ENCODE data around the gene CCDC88B. TPM values are rescaled to one million over a fixed set of nuclear protein-coding genes. Genes with fewer than 3 reads are reported as not detected.

The CCDC88B gene
- total and polyA plus RNA-seq, 2 experiments from 2014 or later, result 6.8 to 12.1 TPM

DNA sequence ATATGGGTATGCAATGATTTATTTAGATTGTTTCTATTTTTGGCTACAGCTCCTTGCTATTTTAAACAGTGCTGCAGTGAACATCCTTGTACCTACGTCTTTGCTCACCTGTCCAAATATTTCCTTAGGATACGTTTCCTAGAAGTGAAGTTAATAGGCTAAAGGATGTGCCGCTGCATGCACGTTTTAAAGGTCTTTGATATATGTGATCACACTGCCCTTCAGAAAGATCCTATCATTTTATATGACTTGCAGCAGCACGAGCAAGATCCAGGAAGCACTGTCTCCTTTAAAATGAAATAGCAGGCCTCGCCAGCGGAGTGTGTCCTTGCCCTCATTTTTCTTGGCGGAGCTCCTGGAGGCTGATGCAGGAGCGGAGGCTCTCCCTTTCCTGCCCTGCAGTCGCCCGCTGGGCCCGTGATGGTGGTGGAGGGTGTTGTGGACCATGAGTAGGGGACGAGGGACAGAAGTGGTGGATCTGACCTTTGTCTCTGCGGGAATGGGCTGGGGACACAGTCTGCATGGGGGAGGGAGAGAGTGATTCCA, 38.4 kb downstream of the CCDC88B start:
- TF ChIP-seq ZNF331 (CRISPR knock-in tag; IDR thresholded peaks at IDR 0.05; ENCODE audit: low read depth) (no peak), STAT1 (IDR thresholded peaks at IDR 0.05; ENCODE audit: unreplicated experiment) (no peak), JUNB (IDR thresholded peaks at IDR 0.05; ENCODE audit: unreplicated experiment) (no peak), EZH2phosphoT487 (IDR thresholded peaks at IDR 0.05; ENCODE audit: unreplicated experiment) (no peak), ZNF114 (CRISPR knock-in tag; IDR thresholded peaks at IDR 0.05) (no peak), POLR2AphosphoS5 (IDR thresholded peaks at IDR 0.05; ENCODE audit: low read depth) (no peak), NANOG (IDR thresholded peaks at IDR 0.05; ENCODE audit: borderline replicate concordance) (no peak)
- TF ChIP-seq, protein P1, sequence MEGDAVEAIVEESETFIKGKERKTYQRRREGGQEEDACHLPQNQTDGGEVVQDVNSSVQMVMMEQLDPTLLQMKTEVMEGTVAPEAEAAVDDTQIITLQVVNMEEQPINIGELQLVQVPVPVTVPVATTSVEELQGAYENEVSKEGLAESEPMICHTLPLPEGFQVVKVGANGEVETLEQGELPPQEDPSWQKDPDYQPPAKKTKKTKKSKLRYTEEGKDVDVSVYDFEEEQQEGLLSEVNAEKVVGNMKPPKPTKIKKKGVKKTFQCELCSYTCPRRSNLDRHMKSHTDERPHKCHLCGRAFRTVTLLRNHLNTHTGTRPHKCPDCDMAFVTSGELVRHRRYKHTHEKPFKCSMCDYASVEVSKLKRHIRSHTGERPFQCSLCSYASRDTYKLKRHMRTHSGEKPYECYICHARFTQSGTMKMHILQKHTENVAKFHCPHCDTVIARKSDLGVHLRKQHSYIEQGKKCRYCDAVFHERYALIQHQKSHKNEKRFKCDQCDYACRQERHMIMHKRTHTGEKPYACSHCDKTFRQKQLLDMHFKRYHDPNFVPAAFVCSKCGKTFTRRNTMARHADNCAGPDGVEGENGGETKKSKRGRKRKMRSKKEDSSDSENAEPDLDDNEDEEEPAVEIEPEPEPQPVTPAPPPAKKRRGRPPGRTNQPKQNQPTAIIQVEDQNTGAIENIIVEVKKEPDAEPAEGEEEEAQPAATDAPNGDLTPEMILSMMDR (conservative IDR thresholded peaks at IDR 0.05; ENCODE audit: low read depth in 2 of 2), result no peak
- TF ChIP-seq, protein P2, sequence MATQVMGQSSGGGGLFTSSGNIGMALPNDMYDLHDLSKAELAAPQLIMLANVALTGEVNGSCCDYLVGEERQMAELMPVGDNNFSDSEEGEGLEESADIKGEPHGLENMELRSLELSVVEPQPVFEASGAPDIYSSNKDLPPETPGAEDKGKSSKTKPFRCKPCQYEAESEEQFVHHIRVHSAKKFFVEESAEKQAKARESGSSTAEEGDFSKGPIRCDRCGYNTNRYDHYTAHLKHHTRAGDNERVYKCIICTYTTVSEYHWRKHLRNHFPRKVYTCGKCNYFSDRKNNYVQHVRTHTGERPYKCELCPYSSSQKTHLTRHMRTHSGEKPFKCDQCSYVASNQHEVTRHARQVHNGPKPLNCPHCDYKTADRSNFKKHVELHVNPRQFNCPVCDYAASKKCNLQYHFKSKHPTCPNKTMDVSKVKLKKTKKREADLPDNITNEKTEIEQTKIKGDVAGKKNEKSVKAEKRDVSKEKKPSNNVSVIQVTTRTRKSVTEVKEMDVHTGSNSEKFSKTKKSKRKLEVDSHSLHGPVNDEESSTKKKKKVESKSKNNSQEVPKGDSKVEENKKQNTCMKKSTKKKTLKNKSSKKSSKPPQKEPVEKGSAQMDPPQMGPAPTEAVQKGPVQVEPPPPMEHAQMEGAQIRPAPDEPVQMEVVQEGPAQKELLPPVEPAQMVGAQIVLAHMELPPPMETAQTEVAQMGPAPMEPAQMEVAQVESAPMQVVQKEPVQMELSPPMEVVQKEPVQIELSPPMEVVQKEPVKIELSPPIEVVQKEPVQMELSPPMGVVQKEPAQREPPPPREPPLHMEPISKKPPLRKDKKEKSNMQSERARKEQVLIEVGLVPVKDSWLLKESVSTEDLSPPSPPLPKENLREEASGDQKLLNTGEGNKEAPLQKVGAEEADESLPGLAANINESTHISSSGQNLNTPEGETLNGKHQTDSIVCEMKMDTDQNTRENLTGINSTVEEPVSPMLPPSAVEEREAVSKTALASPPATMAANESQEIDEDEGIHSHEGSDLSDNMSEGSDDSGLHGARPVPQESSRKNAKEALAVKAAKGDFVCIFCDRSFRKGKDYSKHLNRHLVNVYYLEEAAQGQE (IDR thresholded peaks at IDR 0.05; ENCODE audit: unreplicated experiment), result no peak
- TF ChIP-seq, protein P3, sequence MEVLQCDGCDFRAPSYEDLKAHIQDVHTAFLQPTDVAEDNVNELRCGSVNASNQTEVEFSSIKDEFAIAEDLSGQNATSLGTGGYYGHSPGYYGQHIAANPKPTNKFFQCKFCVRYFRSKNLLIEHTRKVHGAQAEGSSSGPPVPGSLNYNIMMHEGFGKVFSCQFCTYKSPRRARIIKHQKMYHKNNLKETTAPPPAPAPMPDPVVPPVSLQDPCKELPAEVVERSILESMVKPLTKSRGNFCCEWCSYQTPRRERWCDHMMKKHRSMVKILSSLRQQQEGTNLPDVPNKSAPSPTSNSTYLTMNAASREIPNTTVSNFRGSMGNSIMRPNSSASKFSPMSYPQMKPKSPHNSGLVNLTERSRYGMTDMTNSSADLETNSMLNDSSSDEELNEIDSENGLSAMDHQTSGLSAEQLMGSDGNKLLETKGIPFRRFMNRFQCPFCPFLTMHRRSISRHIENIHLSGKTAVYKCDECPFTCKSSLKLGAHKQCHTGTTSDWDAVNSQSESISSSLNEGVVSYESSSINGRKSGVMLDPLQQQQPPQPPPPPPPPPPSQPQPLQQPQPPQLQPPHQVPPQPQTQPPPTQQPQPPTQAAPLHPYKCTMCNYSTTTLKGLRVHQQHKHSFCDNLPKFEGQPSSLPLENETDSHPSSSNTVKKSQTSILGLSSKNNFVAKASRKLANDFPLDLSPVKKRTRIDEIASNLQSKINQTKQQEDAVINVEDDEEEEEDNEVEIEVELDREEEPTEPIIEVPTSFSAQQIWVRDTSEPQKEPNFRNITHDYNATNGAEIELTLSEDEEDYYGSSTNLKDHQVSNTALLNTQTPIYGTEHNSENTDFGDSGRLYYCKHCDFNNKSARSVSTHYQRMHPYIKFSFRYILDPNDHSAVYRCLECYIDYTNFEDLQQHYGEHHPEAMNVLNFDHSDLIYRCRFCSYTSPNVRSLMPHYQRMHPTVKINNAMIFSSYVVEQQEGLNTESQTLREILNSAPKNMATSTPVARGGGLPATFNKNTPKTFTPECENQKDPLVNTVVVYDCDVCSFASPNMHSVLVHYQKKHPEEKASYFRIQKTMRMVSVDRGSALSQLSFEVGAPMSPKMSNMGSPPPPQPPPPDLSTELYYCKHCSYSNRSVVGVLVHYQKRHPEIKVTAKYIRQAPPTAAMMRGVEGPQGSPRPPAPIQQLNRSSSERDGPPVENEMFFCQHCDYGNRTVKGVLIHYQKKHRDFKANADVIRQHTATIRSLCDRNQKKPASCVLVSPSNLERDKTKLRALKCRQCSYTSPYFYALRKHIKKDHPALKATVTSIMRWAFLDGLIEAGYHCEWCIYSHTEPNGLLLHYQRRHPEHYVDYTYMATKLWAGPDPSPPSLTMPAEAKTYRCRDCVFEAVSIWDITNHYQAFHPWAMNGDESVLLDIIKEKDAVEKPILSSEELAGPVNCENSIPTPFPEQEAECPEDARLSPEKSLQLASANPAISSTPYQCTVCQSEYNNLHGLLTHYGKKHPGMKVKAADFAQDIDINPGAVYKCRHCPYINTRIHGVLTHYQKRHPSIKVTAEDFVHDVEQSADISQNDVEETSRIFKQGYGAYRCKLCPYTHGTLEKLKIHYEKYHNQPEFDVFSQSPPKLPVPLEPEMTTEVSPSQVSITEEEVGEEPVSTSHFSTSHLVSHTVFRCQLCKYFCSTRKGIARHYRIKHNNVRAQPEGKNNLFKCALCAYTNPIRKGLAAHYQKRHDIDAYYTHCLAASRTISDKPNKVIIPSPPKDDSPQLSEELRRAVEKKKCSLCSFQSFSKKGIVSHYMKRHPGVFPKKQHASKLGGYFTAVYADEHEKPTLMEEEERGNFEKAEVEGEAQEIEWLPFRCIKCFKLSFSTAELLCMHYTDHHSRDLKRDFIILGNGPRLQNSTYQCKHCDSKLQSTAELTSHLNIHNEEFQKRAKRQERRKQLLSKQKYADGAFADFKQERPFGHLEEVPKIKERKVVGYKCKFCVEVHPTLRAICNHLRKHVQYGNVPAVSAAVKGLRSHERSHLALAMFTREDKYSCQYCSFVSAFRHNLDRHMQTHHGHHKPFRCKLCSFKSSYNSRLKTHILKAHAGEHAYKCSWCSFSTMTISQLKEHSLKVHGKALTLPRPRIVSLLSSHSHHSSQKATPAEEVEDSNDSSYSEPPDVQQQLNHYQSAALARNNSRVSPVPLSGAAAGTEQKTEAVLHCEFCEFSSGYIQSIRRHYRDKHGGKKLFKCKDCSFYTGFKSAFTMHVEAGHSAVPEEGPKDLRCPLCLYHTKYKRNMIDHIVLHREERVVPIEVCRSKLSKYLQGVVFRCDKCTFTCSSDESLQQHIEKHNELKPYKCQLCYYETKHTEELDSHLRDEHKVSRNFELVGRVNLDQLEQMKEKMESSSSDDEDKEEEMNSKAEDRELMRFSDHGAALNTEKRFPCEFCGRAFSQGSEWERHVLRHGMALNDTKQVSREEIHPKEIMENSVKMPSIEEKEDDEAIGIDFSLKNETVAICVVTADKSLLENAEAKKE (CRISPR knock-in tag; IDR thresholded peaks at IDR 0.05), result no peak
- Mint-ChIP-seq H3K4me1 (peaks cover 4% of the 10 kb centered on the region; the same call in 2 of the 3 replicates), H3K9me3 (no peaks in the 10 kb centered on the region), H3K36me3 (ENCODE audit: low read depth) (no peaks in the 10 kb centered on the region), H3K27me3 (ENCODE audit: insufficient read depth, low read depth, poor library complexity) (peaks cover 6% of the 10 kb centered on the region), H3K27ac (no peak overlapping the region), H3K4me3 (no peak overlapping the region)
- DNase-seq (ENCODE audit: low spot score) (no peak), ATAC-seq (no peak)
- H3K4me3 ChIP-seq, result no peak overlapping the region
- H3K4me1 ChIP-seq (ENCODE audit: insufficient read depth), result peaks cover 5% of the 10 kb centered on the region
- peaks cover 14% of the 10 kb centered on the region for H3F3A ChIP-seq (replicated peaks; ENCODE audit: low read depth)
- no peaks in the 10 kb centered on the region for H3K79me2 ChIP-seq (replicated peaks; ENCODE audit: insufficient read depth)
- H3K36me3 ChIP-seq (ENCODE audit: insufficient read depth), result no peaks in the 10 kb centered on the region
- H3K4me2 ChIP-seq, result no peak overlapping the region
- H2AFZ ChIP-seq, result no peak overlapping the region
- no peak overlapping the region for H3K27ac ChIP-seq (ENCODE audit: low read depth)
- no peaks in the 10 kb centered on the region for H3K27me3 ChIP-seq (ENCODE audit: insufficient read depth)
- H4K20me1 ChIP-seq (replicated peaks; ENCODE audit: insufficient read depth), result no peaks in the 10 kb centered on the region
- H3K9me2 ChIP-seq (ENCODE audit: insufficient read depth), result no peaks in the 10 kb centered on the region
